ENCODE results near the gene MT1E.
A peak's percentile ranks its signal among the peaks of the same experiment; 100 is the strongest.
"Not testable (repeated sequence)": the region's sequence is repeated elsewhere in the genome, so short reads cannot be mapped to it uniquely, and the experiment has no call there.

The MT1E gene

DNA sequence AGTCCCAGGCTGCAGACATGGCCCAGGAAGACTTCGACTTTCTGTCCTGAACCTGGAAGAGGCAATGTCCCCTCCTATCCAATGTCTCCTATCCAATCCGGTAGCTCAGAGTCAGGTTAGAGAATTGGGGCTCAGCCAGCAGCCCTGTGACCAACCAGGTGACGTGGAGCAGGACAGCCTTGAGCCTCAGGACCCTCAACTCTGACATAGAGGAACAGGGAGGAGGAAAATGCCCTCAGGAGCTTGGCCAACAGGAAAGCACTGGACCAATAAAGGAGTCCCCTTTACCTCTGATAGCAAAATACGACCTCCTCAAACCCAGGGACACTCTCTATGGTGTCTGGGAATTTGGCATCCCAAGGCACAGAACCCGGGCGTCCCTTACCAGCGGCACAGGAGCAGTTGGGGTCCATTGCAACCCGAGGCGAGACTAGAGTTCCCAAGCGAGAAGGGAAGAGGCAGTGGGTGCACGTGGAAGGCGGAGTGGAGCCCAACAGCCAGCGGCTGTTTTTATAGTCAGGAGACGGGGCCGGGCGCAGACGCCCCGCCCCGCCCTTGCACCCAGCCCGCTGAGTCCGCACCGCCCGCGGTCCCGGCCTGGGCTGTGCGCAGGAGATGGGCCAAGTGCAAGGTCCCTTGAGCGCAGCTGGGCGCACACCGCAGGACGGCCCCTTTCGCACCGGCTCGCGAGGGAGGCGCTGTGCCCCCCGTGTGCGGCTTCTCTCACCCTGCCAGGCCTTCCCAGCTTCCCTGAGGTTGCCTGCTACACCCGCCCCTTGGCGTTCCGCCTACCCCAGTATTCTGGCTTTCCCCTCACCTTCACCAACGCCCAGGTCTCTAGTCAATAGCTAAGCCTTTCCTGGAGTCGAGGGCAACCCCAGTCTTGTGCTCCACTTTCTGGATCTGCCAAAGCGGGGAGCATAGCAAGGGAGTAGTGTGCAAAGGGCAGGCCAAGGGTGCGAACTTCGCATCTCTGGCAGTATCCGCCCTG, 42.3 kb downstream of the MT1E start, which contains the start of gene MT1G:
MT1G (minus strand) TSS at position 485 of the 991 bp plus-strand sequence; CDS start at position 413, 72 bp downstream.
- peaks cover 99% of the 10 kb centered on the region for H3K27me3 ChIP-seq (ENCODE audit: control insufficient read depth, insufficient read depth, low read length)
- no peaks in the 10 kb centered on the region for H3K36me3 ChIP-seq (ENCODE audit: control insufficient read depth, insufficient read depth, low read length)
- H3K4me3 ChIP-seq (ENCODE audit: low read depth, low read length): peak within 1 kb of the TSS; percentile 51
- no peaks in the 10 kb centered on the region for H3K9me3 ChIP-seq (ENCODE audit: control insufficient read depth, insufficient read depth, low read depth, low read length)
- peak within 1 kb of the TSS; percentile 77 for H3K9ac ChIP-seq (ENCODE audit: low read length)
- H3K27ac ChIP-seq (ENCODE audit: low read depth, low read length): no peak within 1 kb of the TSS
- peaks cover 30% of the 10 kb centered on the region for H3K4me1 ChIP-seq (ENCODE audit: control insufficient read depth, insufficient read depth, low read length)

DNA sequence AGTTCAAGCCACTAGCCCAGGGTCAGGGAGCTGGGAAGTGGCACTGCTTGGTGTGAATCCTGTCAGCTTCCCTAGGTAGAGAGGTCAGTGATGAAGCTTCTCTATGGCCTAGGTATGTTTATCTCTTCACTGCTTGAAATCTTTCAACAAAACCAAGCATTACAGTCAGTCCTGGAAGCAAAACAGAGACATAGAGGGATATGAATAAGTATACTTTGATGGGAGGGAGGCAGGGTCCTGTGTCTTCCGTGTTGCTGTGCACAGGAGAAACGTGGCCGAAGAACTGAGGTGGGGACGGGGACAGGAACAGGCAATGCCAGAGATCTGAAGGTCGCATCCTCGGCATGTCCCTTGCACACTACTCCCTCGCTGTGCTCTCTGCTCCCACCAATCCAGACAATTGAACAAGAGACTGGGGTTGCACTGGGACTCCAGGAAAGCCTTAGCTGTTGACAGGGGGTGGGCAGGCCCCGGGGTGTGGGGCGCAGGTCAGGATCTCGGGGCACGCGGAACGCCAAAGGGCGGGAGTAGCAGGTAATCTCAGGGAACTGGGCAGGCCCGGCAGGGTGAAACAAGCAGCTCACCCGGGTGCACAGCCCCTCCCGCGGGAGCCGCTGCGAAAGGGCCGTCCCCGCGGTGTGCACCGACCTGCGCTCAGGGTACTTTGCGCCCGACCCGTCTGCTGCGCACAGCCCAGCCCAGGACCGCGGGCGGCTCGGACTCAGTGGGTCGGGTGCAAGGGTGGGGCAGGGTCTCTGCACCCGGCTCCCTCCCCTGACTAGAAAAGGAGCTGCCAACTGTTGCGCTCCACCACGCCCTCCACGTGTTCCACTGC, 43.6 kb downstream of the MT1E start, which contains the start of gene MT1H:
MT1H (plus strand) TSS at position 810 of the 835 bp plus-strand sequence. CDS start 71 bp downstream, outside the sequence.
- Histone ChIP-seq H3K36me3 (ENCODE audit: control insufficient read depth, insufficient read depth, low read length) (no peaks in the 10 kb centered on the region), H3K4me3 (ENCODE audit: low read depth, low read length) (peak within 1 kb of the TSS; percentile 49), H3K4me1 (ENCODE audit: control insufficient read depth, insufficient read depth, low read length) (peaks cover 36% of the 10 kb centered on the region), H3K9me3 (ENCODE audit: control insufficient read depth, insufficient read depth, low read depth, low read length) (no peaks in the 10 kb centered on the region), H3K27ac (ENCODE audit: low read depth, low read length) (no peak within 1 kb of the TSS), H3K27me3 (ENCODE audit: control insufficient read depth, insufficient read depth, low read length) (peaks cover 96% of the 10 kb centered on the region), H3K9ac (ENCODE audit: low read length) (peak within 1 kb of the TSS; percentile 63)

DNA sequence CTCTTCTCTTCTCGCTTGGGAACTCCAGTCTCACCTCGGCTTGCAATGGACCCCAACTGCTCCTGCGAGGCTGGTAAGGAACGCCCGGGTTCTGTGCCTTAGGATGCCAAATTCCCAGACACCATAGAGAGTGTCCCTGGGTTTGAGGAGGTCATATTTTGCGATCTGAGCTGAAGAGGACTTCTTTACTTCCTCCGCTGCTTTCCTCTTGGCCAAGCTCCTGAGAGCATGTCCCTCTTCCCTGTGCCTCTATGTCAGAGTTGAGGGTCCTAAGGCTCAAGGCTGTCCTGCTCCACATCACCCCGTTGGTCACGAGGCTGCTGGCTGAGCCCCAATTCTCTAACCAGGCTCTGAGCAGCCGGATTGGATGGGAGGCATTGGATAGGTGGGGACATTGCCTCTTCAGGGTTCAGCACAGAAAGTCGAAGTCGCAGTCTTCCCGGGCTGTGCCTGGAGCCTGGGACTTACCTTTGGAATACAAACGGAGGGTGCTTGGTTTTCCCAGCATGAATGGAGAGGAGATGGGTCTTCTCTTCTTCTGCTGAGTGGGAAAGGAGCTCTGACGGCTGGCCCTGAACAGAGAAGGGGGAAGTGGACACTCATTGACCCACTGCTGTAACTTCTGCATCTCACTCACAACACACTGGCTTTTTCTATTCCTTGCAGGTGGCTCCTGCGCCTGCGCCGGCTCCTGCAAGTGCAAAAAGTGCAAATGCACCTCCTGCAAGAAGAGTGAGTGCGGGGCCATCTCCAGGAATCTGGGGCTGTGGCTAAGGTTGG, 44.4 kb downstream of the MT1E start:
- peaks cover 89% of the 10 kb centered on the region for H3K27me3 ChIP-seq (ENCODE audit: control insufficient read depth, insufficient read depth, low read length)
- H3K9me3 ChIP-seq (ENCODE audit: control insufficient read depth, insufficient read depth, low read depth, low read length): no peaks in the 10 kb centered on the region
- H3K27ac ChIP-seq (ENCODE audit: low read depth, low read length): no peak overlapping the region
- no peaks in the 10 kb centered on the region for H3K36me3 ChIP-seq (ENCODE audit: control insufficient read depth, insufficient read depth, low read length)
- H3K9ac ChIP-seq (ENCODE audit: low read length): peak overlapping the region; percentile 63
- peak overlapping the region; percentile 49 for H3K4me3 ChIP-seq (ENCODE audit: low read depth, low read length)
- peaks cover 41% of the 10 kb centered on the region for H3K4me1 ChIP-seq (ENCODE audit: control insufficient read depth, insufficient read depth, low read length)

DNA sequence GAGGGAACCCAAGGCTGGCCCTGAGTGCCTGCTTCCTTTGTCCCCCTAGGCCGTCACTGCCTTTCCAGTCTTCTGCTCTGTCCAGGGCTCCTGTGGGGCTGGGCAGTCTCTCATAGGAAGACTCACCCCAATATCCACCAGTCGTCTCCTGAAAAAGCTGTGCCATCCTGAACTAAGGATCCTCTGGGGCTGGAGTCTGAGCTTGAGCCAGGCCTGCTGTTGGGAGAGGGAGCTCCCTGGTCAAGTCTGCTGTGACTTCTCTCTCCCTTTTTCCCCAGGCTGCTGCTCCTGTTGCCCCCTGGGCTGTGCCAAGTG, 45.0 kb downstream of the MT1E start:
- Histone ChIP-seq H3K9me3 (ENCODE audit: control insufficient read depth, insufficient read depth, low read depth, low read length) (no peaks in the 10 kb centered on the region), H3K4me3 (ENCODE audit: low read depth, low read length) (no peak overlapping the region), H3K4me1 (ENCODE audit: control insufficient read depth, insufficient read depth, low read length) (peaks cover 46% of the 10 kb centered on the region), H3K36me3 (ENCODE audit: control insufficient read depth, insufficient read depth, low read length) (no peaks in the 10 kb centered on the region), H3K27ac (ENCODE audit: low read depth, low read length) (no peak overlapping the region), H3K27me3 (ENCODE audit: control insufficient read depth, insufficient read depth, low read length) (peaks cover 88% of the 10 kb centered on the region), H3K9ac (ENCODE audit: low read length) (no peak overlapping the region)

DNA sequence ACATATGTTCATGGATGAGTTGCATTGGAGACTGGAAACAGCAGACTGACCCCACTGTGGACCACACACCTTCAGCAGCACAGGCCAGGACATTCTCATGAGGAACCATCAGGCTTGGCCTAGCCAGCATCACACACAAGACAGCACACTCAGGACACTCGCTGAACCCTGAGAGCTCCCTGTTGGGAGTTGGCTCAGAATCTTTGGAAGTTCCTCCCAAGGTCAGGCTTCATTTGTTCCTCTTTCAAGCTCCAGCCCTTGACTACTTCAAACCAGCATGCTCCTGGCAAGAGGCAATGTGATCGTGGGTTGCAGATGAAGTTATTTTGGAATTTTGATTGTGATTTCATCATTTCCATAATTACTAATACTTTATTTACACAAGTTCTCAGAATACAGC, 46.1 kb downstream of the MT1E start:
- peaks cover 52% of the 10 kb centered on the region for H3K4me1 ChIP-seq (ENCODE audit: control insufficient read depth, insufficient read depth, low read length)
- not testable (repeated sequence) for H3K36me3 ChIP-seq (ENCODE audit: control insufficient read depth, insufficient read depth, low read length); H3K9ac ChIP-seq (ENCODE audit: low read length); H3K9me3 ChIP-seq (ENCODE audit: control insufficient read depth, insufficient read depth, low read depth, low read length); H3K27ac ChIP-seq (ENCODE audit: low read depth, low read length); H3K4me3 ChIP-seq (ENCODE audit: low read depth, low read length)
- peaks cover 85% of the 10 kb centered on the region for H3K27me3 ChIP-seq (ENCODE audit: control insufficient read depth, insufficient read depth, low read length)

DNA sequence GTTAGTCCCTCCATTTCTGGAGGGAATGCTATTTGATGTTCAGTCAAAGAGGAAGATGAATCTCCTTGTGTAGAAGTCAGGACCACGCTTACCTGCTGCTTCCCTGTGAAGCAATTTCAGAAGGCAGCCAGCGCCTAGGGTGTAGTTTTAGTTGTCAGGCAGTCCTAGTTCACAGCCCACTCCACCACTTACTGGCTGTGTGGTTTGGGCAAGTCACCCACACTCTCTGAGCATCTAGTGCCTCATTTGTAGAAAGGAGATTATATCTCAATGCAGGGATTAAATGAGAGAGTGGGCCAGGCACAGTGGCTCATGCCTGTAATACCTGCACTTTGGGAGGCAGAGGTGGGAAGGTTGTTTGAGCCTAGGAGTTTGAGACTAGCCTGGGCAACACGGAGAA, 46.6 kb downstream of the MT1E start:
- not testable (repeated sequence) for H3K9me3 ChIP-seq (ENCODE audit: control insufficient read depth, insufficient read depth, low read depth, low read length); H3K4me3 ChIP-seq (ENCODE audit: low read depth, low read length); H3K27ac ChIP-seq (ENCODE audit: low read depth, low read length); H3K36me3 ChIP-seq (ENCODE audit: control insufficient read depth, insufficient read depth, low read length); H3K9ac ChIP-seq (ENCODE audit: low read length)
- Histone ChIP-seq H3K4me1 (ENCODE audit: control insufficient read depth, insufficient read depth, low read length) (peaks cover 57% of the 10 kb centered on the region), H3K27me3 (ENCODE audit: control insufficient read depth, insufficient read depth, low read length) (peaks cover 85% of the 10 kb centered on the region)

DNA sequence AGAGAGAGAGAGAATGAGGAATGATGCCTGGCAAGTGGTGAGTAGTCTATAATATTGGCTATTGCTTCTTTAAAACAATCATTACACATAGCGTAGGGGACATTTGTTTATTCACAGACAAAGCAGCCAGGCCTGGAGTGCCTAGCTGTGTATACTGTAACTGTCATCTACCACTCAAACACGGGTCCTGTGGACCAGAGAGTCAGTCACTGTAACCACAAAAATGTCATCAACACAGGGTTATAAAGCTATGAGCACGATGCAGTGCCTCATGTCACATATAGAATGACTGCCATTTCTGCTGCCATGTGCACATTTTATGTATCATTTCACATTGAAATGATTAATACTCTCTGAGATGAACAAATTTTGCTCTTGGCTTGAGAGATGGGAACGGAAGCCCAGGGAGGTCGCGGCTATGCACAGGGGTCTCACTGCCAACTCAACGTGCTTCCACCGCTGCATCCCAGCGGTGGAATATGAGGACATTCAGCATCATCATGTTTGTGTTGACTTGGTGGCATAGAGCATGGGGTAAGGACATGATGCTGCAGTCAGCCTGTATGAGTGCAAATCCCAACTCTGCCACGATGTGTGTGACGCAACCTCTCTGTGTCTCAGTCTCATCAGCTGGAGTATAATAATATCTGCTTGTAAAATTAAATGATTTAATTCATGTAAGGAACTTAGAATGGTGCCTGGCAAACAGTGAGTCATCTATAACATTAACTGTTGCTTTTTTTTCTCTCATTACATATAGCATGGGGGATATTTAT, 47.4 kb downstream of the MT1E start:
- Histone ChIP-seq H3K4me3 (ENCODE audit: low read depth, low read length) (no peak overlapping the region), H3K9me3 (ENCODE audit: control insufficient read depth, insufficient read depth, low read depth, low read length) (no peaks in the 10 kb centered on the region), H3K27me3 (ENCODE audit: control insufficient read depth, insufficient read depth, low read length) (peaks cover 85% of the 10 kb centered on the region), H3K4me1 (ENCODE audit: control insufficient read depth, insufficient read depth, low read length) (peaks cover 54% of the 10 kb centered on the region), H3K27ac (ENCODE audit: low read depth, low read length) (no peak overlapping the region), H3K9ac (ENCODE audit: low read length) (no peak overlapping the region), H3K36me3 (ENCODE audit: control insufficient read depth, insufficient read depth, low read length) (no peaks in the 10 kb centered on the region)

DNA sequence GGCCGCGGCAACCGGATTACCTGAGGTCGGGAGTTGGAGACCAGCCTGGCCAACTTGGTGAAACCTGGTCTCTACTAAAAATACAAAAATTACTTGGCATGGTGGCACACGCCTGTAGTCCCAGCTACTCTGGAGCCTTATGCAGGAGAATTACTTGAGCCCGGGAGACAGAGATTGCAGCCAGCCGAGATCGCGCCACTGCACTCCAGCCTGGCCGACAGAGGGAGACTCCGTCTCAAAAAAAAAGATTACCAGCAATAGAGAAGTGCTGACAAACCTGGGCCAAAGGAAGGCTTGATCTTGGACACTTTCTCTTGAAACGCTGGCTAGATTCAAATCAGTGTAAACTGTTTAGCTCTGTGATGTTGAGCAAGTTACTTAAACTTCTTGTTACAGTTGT, 48.3 kb downstream of the MT1E start:
- Histone ChIP-seq H3K36me3 (ENCODE audit: control insufficient read depth, insufficient read depth, low read length) (no peaks in the 10 kb centered on the region), H3K27me3 (ENCODE audit: control insufficient read depth, insufficient read depth, low read length) (peaks cover 75% of the 10 kb centered on the region), H3K4me1 (ENCODE audit: control insufficient read depth, insufficient read depth, low read length) (peaks cover 45% of the 10 kb centered on the region), H3K4me3 (ENCODE audit: low read depth, low read length) (no peak overlapping the region), H3K27ac (ENCODE audit: low read depth, low read length) (peak overlapping the region; percentile 68; the same call in 1 of the 2 replicates), H3K9me3 (ENCODE audit: control insufficient read depth, insufficient read depth, low read depth, low read length) (no peaks in the 10 kb centered on the region), H3K9ac (ENCODE audit: low read length) (peak overlapping the region; percentile 82)

DNA sequence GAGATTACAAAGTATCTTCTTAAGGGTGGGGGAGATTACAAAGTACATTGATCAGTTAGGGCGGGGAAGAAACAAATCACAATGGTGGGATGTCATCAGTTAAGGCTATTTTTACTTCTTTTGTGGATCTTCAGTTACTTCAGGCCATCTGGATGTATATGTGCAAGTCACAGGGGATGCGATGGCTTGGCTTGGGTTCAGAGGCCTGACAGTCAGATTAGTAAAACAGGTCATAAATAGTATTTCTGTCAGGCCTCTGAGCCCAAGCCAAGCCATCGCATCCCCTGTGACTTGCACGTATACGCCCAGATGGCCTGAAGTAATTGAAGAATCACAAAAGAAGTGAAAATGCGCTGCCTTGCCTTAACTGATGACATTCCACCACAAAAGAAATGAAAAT, 49.0 kb downstream of the MT1E start:
- Histone ChIP-seq H3K4me1 (ENCODE audit: control insufficient read depth, insufficient read depth, low read length) (peaks cover 41% of the 10 kb centered on the region), H3K9ac (ENCODE audit: low read length) (peak overlapping the region; percentile 89), H3K27ac (ENCODE audit: low read depth, low read length) (peak overlapping the region; percentile 68; the same call in 1 of the 2 replicates), H3K27me3 (ENCODE audit: control insufficient read depth, insufficient read depth, low read length) (peaks cover 68% of the 10 kb centered on the region)
- H3K4me3 ChIP-seq (ENCODE audit: low read depth, low read length); H3K36me3 ChIP-seq (ENCODE audit: control insufficient read depth, insufficient read depth, low read length); H3K9me3 ChIP-seq (ENCODE audit: control insufficient read depth, insufficient read depth, low read depth, low read length): not testable (repeated sequence)

DNA sequence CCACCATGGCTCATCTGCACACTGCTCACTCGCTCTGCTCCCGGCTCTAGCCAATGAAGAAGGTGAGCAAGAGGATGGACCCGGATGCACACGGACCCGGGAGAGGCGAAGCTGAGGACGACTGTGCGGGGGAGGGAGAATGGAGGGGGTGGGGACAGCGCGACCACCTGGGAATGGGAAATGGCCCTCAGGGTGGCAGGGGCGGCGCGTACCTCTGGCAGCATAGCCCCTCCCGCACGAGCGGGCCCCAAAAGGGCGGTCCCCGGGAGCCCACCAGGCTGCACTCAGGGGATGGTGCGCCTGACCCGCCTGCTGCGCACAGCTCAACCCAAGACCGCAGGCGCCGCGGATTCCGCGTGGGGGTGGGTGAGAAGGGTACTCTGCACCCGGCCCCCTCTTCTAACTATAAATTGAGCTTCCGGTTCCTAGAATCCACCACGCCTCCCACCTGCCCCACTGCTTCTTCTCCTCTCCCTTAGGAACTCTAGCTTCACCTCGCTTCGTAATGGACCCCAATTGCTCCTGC, 50.2 kb downstream of the MT1E start:
- H3K36me3 ChIP-seq (ENCODE audit: control insufficient read depth, insufficient read depth, low read length): no peaks in the 10 kb centered on the region
- H3K9ac ChIP-seq (ENCODE audit: low read length): peak overlapping the region; percentile 89
- peak overlapping the region; percentile 59; the same call in 1 of the 2 replicates for H3K27ac ChIP-seq (ENCODE audit: low read depth, low read length)

More for the DNA sequence above, 50.2 kb downstream of the MT1E start:
- Histone ChIP-seq H3K4me3 (ENCODE audit: low read depth, low read length) (peak overlapping the region; percentile 73), H3K4me1 (ENCODE audit: control insufficient read depth, insufficient read depth, low read length) (peaks cover 30% of the 10 kb centered on the region), H3K27me3 (ENCODE audit: control insufficient read depth, insufficient read depth, low read length) (peaks cover 57% of the 10 kb centered on the region), H3K9me3 (ENCODE audit: control insufficient read depth, insufficient read depth, low read depth, low read length) (no peaks in the 10 kb centered on the region)

Measured in HUES6 (cell line).